Measurements from ENCODE around the gene PLA2G4E. TPM values are rescaled to one million over a fixed set of nuclear protein-coding genes. Genes with fewer than 3 reads are reported as not detected.

Gene PLA2G4E
- polyA plus RNA-seq, 4 donors: 0.13 to 0.80 TPM; not detected in 2

GRCh38 chr15:41967506-41968206 is 53.2 kb downstream of the PLA2G4E start:
- peak overlapping the region; percentile 11 to 42 (median 32) for H3K27ac ChIP-seq (ENCODE audit: low read depth in 1 of 3, low read length in 2 of 3)
- no peak for DNase-seq

GRCh38 chr15:41966920-41967465 is 53.8 kb downstream of the PLA2G4E start:
- Histone ChIP-seq H3K4me3 (ENCODE audit: low read depth in 1 of 3, low read length in 3 of 3) (no peak overlapping the region), H3K4me1 (ENCODE audit: control insufficient read depth in 3 of 3, insufficient read depth in 2 of 3, low read depth in 1 of 3, low read length in 2 of 3) (peaks cover 0 to 17% (median 9%) of the 10 kb centered on the region in 3 donors), H3K27me3 (ENCODE audit: control insufficient read depth in 3 of 3, insufficient read depth in 3 of 3, low read length in 3 of 3) (no peaks in the 10 kb centered on the region), H3K36me3 (ENCODE audit: control insufficient read depth in 3 of 3, insufficient read depth in 2 of 3, low read depth in 1 of 3, low read length in 3 of 3) (peaks cover 0 to 9% (median 0%) of the 10 kb centered on the region in 3 donors), H3K9me3 (ENCODE audit: control insufficient read depth in 2 of 2, insufficient read depth in 1 of 2, low read depth in 1 of 2, low read length in 1 of 2) (peaks cover 0 to 3% of the 10 kb centered on the region in 2 donors), H3K27ac (ENCODE audit: low read depth in 1 of 3, low read length in 2 of 3) (peak overlapping the region in 1 of 3 donors; percentile 22)
- no peak for DNase-seq
- no peak for FAIRE-seq
- WGBS, 3 donors: 91 to 100% (median 91%) methylated on average over 3 of the region's 3 CpGs

More at GRCh38 chr15:41967506-41968206, 53.2 kb downstream of the PLA2G4E start:
- no peak for FAIRE-seq
- H3K27me3 ChIP-seq (ENCODE audit: control insufficient read depth in 3 of 3, insufficient read depth in 3 of 3, low read length in 3 of 3): no peaks in the 10 kb centered on the region
- H3K4me3 ChIP-seq (ENCODE audit: low read depth in 1 of 3, low read length in 3 of 3): no peak overlapping the region
- H3K9me3 ChIP-seq (ENCODE audit: control insufficient read depth in 2 of 2, insufficient read depth in 1 of 2, low read depth in 1 of 2, low read length in 1 of 2): peaks cover 0 to 3% of the 10 kb centered on the region in 2 donors
- H3K4me1 ChIP-seq (ENCODE audit: control insufficient read depth in 3 of 3, insufficient read depth in 2 of 3, low read depth in 1 of 3, low read length in 2 of 3): peaks cover 0 to 17% (median 9%) of the 10 kb centered on the region in 3 donors
- peaks cover 0 to 9% (median 0%) of the 10 kb centered on the region in 3 donors for H3K36me3 ChIP-seq (ENCODE audit: control insufficient read depth in 3 of 3, insufficient read depth in 2 of 3, low read depth in 1 of 3, low read length in 3 of 3)
- WGBS, 3 donors: 60 to 92% (median 81%) methylated on average over 4 of the region's 4 CpGs

- peaks cover 0 to 3% of the 10 kb centered on the region in 2 donors for H3K9me3 ChIP-seq (ENCODE audit: control insufficient read depth in 2 of 2, insufficient read depth in 1 of 2, low read depth in 1 of 2, low read length in 1 of 2)
- peaks cover 0 to 18% (median 9%) of the 10 kb centered on the region in 3 donors for H3K4me1 ChIP-seq (ENCODE audit: control insufficient read depth in 3 of 3, insufficient read depth in 2 of 3, low read depth in 1 of 3, low read length in 2 of 3)
- H3K27me3 ChIP-seq (ENCODE audit: control insufficient read depth in 3 of 3, insufficient read depth in 3 of 3, low read length in 3 of 3): no peaks in the 10 kb centered on the region
- WGBS, 3 donors: 73 to 80% (median 76%) methylated on average over 4 of the region's 4 CpGs
- FAIRE-seq: no peak
- DNase-seq: no peak
- H3K4me3 ChIP-seq (ENCODE audit: low read depth in 1 of 3, low read length in 3 of 3): no peak overlapping the region
- H3K36me3 ChIP-seq (ENCODE audit: control insufficient read depth in 3 of 3, insufficient read depth in 2 of 3, low read depth in 1 of 3, low read length in 3 of 3): peaks cover 0 to 9% (median 0%) of the 10 kb centered on the region in 3 donors
- H3K27ac ChIP-seq (ENCODE audit: low read depth in 1 of 3, low read length in 2 of 3): no peak overlapping the region
These were observed 54.4 kb downstream of the PLA2G4E start for GRCh38 chr15:41966414-41966812.

GRCh38 chr15:41965441-41966413 is 55.1 kb downstream of the PLA2G4E start:
- Histone ChIP-seq H3K9me3 (ENCODE audit: control insufficient read depth in 2 of 2, insufficient read depth in 1 of 2, low read depth in 1 of 2, low read length in 1 of 2) (peaks cover 0 to 3% of the 10 kb centered on the region in 2 donors), H3K27me3 (ENCODE audit: control insufficient read depth in 3 of 3, insufficient read depth in 3 of 3, low read length in 3 of 3) (no peaks in the 10 kb centered on the region), H3K36me3 (ENCODE audit: control insufficient read depth in 3 of 3, insufficient read depth in 2 of 3, low read depth in 1 of 3, low read length in 3 of 3) (peaks cover 0 to 9% (median 0%) of the 10 kb centered on the region in 3 donors), H3K4me1 (ENCODE audit: control insufficient read depth in 3 of 3, insufficient read depth in 2 of 3, low read depth in 1 of 3, low read length in 2 of 3) (peaks cover 3 to 23% (median 9%) of the 10 kb centered on the region in 3 donors), H3K27ac (ENCODE audit: low read depth in 1 of 3, low read length in 2 of 3) (no peak overlapping the region), H3K4me3 (ENCODE audit: low read depth in 1 of 3, low read length in 3 of 3) (no peak overlapping the region)
- WGBS, 3 donors: 79 to 85% (median 84%) methylated on average over 14 to 15 of the region's 15 CpGs
- no peak for DNase-seq
- FAIRE-seq: no peak

GRCh38 chr15:41961595-41962202 is 59.1 kb downstream of the PLA2G4E start:
- Histone ChIP-seq H3K4me3 (ENCODE audit: low read depth in 1 of 3, low read length in 3 of 3) (no peak overlapping the region), H3K36me3 (ENCODE audit: control insufficient read depth in 3 of 3, insufficient read depth in 2 of 3, low read depth in 1 of 3, low read length in 3 of 3) (peaks cover 0 to 12% (median 0%) of the 10 kb centered on the region in 3 donors), H3K4me1 (ENCODE audit: control insufficient read depth in 3 of 3, insufficient read depth in 2 of 3, low read depth in 1 of 3, low read length in 2 of 3) (peaks cover 3 to 35% (median 3%) of the 10 kb centered on the region in 3 donors), H3K9me3 (ENCODE audit: control insufficient read depth in 2 of 2, insufficient read depth in 1 of 2, low read depth in 1 of 2, low read length in 1 of 2) (peaks cover 0 to 3% of the 10 kb centered on the region in 2 donors), H3K27ac (ENCODE audit: low read depth in 1 of 3, low read length in 2 of 3) (peak overlapping the region in 2 of 3 donors; percentile 57 to 96), H3K27me3 (ENCODE audit: control insufficient read depth in 3 of 3, insufficient read depth in 3 of 3, low read length in 3 of 3) (no peaks in the 10 kb centered on the region)
- FAIRE-seq (no peak), DNase-seq (peak in 1 of 2 donors; percentile 51)
- 72 to 76% (median 73%) methylated on average over 1 of the region's 1 CpG for WGBS, 3 donors

- H3K27me3 ChIP-seq (ENCODE audit: control insufficient read depth in 3 of 3, insufficient read depth in 3 of 3, low read length in 3 of 3): no peaks in the 10 kb centered on the region
- peaks cover 0 to 3% of the 10 kb centered on the region in 2 donors for H3K9me3 ChIP-seq (ENCODE audit: control insufficient read depth in 2 of 2, insufficient read depth in 1 of 2, low read depth in 1 of 2, low read length in 1 of 2)
- DNase-seq (peak; percentile 74 to 91), FAIRE-seq (no peak)
- peaks cover 0 to 8% (median under 1%) of the 10 kb centered on the region in 3 donors for H3K36me3 ChIP-seq (ENCODE audit: control insufficient read depth in 3 of 3, insufficient read depth in 2 of 3, low read depth in 1 of 3, low read length in 3 of 3)
- peaks cover 0 to 40% (median 3%) of the 10 kb centered on the region in 3 donors for H3K4me1 ChIP-seq (ENCODE audit: control insufficient read depth in 3 of 3, insufficient read depth in 2 of 3, low read depth in 1 of 3, low read length in 2 of 3)
- WGBS, 3 donors: 8 to 48% (median 38%) methylated on average over 2 of the region's 2 CpGs
- H3K27ac ChIP-seq (ENCODE audit: low read depth in 1 of 3, low read length in 2 of 3): peak overlapping the region; percentile 57 to 96 (median 83)
- peak overlapping the region in 1 of 3 donors; percentile 33 for H3K4me3 ChIP-seq (ENCODE audit: low read depth in 1 of 3, low read length in 3 of 3)
These were observed 59.8 kb downstream of the PLA2G4E start for GRCh38 chr15:41961001-41961518.

GRCh38 chr15:41958002-41958420 is 62.8 kb downstream of the PLA2G4E start:
- Histone ChIP-seq H3K36me3 (ENCODE audit: control insufficient read depth in 3 of 3, insufficient read depth in 2 of 3, low read depth in 1 of 3, low read length in 3 of 3) (peaks cover 1 to 27% (median 4%) of the 10 kb centered on the region in 3 donors), H3K27me3 (ENCODE audit: control insufficient read depth in 3 of 3, insufficient read depth in 3 of 3, low read length in 3 of 3) (no peaks in the 10 kb centered on the region), H3K4me3 (ENCODE audit: low read depth in 1 of 3, low read length in 3 of 3) (no peak overlapping the region), H3K27ac (ENCODE audit: low read depth in 1 of 3, low read length in 2 of 3) (peak overlapping the region in 2 of 3 donors; percentile 82 to 85), H3K4me1 (ENCODE audit: control insufficient read depth in 3 of 3, insufficient read depth in 2 of 3, low read depth in 1 of 3, low read length in 2 of 3) (peaks cover 0 to 41% (median 3%) of the 10 kb centered on the region in 3 donors), H3K9me3 (ENCODE audit: control insufficient read depth in 2 of 2, insufficient read depth in 1 of 2, low read depth in 1 of 2, low read length in 1 of 2) (no peaks in the 10 kb centered on the region)
- no peak for DNase-seq
- FAIRE-seq: no peak
- 75 to 86% (median 85%) methylated on average over 7 of the region's 7 CpGs for WGBS, 3 donors
